GM12874 (cell line): ENCODE data around the gene STX8.

ENCODE experiments used
- CTCF ChIP-seq: IDR thresholded peaks from 2 replicates; pipeline ENCODE4 v1.5.1; 2011; ENCODE audit warnings: low read depth, mild to moderate bottlenecking, control low read depth, low read length, moderate library complexity; ENCODE audit not compliant: insufficient read depth

STX8 gene

GRCh38 chr17:9549215-9549614 is 26.4 kb downstream of the STX8 start:
- TF ChIP-seq CTCF: no peak

- no peak for TF ChIP-seq CTCF
These were observed 31.4 kb downstream of the STX8 start for GRCh38 chr17:9544221-9544620.

- no peak for TF ChIP-seq CTCF
These were observed 33.9 kb downstream of the STX8 start for GRCh38 chr17:9541718-9542117.

- TF ChIP-seq CTCF: no peak
These were observed 37.0 kb downstream of the STX8 start for GRCh38 chr17:9538626-9539025.

- no peak for TF ChIP-seq CTCF
These were observed 38.3 kb downstream of the STX8 start for GRCh38 chr17:9537177-9537776.

GRCh38 chr17:9536061-9536460 is 39.6 kb downstream of the STX8 start:
- TF ChIP-seq CTCF: no peak

- TF ChIP-seq CTCF: no peak
These were observed 42.2 kb downstream of the STX8 start for GRCh38 chr17:9533441-9533840.
